GM12801 (cell line): ENCODE results near the gene FGFBP2.

Experiments used
- CTCF ChIP-seq: IDR thresholded peaks from one replicate; pipeline ENCODE4 v1.5.1; 2011; ENCODE audit warnings: control low read depth; ENCODE audit not compliant: insufficient read length; ENCODE audit errors: extremely low read depth

The FGFBP2 gene

DNA sequence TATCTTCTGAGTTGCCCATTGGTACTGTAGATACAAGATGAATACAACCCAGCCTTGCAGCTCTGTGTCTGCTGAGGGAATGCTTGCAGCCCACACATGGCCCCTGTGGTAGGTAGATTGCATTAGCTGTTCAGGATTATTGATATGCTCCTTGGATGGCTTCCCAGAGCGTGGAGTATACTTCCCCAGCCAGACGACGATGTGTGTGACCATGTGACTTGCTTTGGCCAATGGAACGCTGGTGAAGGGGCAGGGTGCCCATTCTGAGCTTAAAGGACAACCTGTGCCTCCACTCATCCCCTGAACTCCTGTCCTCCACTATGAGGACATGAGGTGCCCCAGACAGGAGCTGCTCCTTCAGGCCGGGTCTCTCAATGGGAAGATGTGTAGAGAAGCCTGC is 23.9 kb upstream of the FGFBP2 start:
- no peak for TF ChIP-seq CTCF

GRCh38 chr4:15983610-15984009 is 20.6 kb upstream of the FGFBP2 start:
- TF ChIP-seq CTCF: no peak

GRCh38 chr4:15982842-15983524 is 20.0 kb upstream of the FGFBP2 start:
- TF ChIP-seq CTCF: no peak

- TF ChIP-seq CTCF: no peak
These were observed 13.8 kb upstream of the FGFBP2 start for GRCh38 chr4:15976456-15977447.

- TF ChIP-seq CTCF: no peak
These were observed 8.3 kb upstream of the FGFBP2 start for GRCh38 chr4:15971068-15971801.

DNA sequence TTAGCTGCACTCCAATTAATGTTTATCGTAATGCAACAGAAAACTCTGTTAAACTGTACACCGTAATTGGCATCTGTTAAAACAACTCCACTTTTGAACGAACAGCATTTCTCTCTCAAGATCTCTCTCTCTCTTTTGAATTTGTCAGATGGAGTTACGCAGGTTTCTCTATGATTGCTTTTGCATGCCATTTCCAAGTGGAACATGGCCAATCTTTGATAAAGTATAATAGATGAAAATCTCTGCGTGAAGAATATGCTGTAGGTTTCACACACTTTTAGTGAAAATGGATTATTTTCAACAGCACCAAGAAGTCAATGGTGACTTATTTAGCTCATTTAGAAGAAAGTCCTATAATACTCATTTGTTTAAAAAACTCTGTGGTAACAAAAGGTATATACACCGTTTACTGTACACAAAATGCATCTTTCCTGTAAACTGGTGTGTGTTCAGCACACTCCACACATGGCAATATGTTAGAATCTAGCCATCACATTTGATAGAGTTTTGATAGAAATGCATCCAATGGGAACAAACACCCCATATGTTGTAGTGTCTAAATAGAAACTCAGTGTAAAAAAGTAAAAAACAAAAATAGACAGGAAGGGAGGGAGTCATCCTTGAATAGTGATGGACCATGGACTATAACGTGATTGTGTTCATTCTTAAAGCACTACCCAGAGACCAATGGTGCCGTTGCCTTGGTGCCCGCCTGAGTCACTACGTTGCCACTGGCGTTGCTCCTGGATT is 5.8 kb upstream of the FGFBP2 start:
- no peak for TF ChIP-seq CTCF
